Peyer's patch (tissue), 4 donors: ENCODE data around the gene STX18.
A peak's percentile ranks its signal among the peaks of the same experiment; 100 is the strongest.

ENCODE experiments used
- CTCF ChIP-seq, 6 experiments: fragments of 450-650 bp in 4 of 6; fragments of 200-600 bp in 2 of 6; sonication (generic) in 1 of 6; IDR thresholded peaks; one replicate each; pipeline ENCODE4 v1.5.1; 2017 to 2019; ENCODE audit warnings: antibody characterized with exemption in 6 of 6, mild to moderate bottlenecking in 3 of 6, moderate library complexity in 1 of 6
- POLR2A ChIP-seq, 2 donors: fragments of 450-650 bp; IDR thresholded peaks; one replicate each; pipeline ENCODE4 v1.5.1; 2017; ENCODE audit warnings: antibody characterized with exemption in 2 of 2, mild to moderate bottlenecking in 2 of 2, moderate library complexity in 2 of 2

- TF ChIP-seq CTCF (IDR thresholded peaks at IDR 0.05) (peak in 4 of 6 experiments; percentile 24 to 38 (median 34)), POLR2A (IDR thresholded peaks at IDR 0.05) (no peak)
Measured at GRCh38 chr4:4430492-4431195, 111.2 kb downstream of the STX18 start.
